ENCODE measurements around the gene SLC6A6. TPM values are rescaled to one million over a fixed set of nuclear protein-coding genes. Genes with fewer than 3 reads are reported as not detected.

Gene SLC6A6
- total RNA-seq, 2 donors from 2014 or later, result 81.5 to 85.9 TPM

GRCh38 chr3:14396031-14396692 is 6.2 kb upstream of the SLC6A6 start:
- DNase-seq (ENCODE audit: low spot score), result no peak
- no peak for TF ChIP-seq CTCF (IDR thresholded peaks at IDR 0.05)
- no peaks in the 10 kb centered on the region for H3K36me3 ChIP-seq
- no peaks in the 10 kb centered on the region for H3K9me3 ChIP-seq
- H3K4me3 ChIP-seq, result no peak overlapping the region
- no peak overlapping the region for H3K27ac ChIP-seq
- H3K4me1 ChIP-seq, result peaks cover 0 to 6% of the 10 kb centered on the region in 2 donors
- no peaks in the 10 kb centered on the region for H3K27me3 ChIP-seq

GRCh38 chr3:14397046-14397445 is 5.4 kb upstream of the SLC6A6 start:
- Histone ChIP-seq H3K27me3 (no peaks in the 10 kb centered on the region), H3K4me1 (peaks cover 0 to 7% of the 10 kb centered on the region in 2 donors), H3K4me3 (no peak overlapping the region), H3K27ac (no peak overlapping the region), H3K9me3 (no peaks in the 10 kb centered on the region), H3K36me3 (no peaks in the 10 kb centered on the region)
- no peak for TF ChIP-seq CTCF (IDR thresholded peaks at IDR 0.05)
- DNase-seq (ENCODE audit: low spot score), result no peak

- no peak overlapping the region for H3K4me3 ChIP-seq
- no peak for TF ChIP-seq CTCF (IDR thresholded peaks at IDR 0.05)
- H3K36me3 ChIP-seq, result no peaks in the 10 kb centered on the region
- no peaks in the 10 kb centered on the region for H3K9me3 ChIP-seq
- no peaks in the 10 kb centered on the region for H3K27me3 ChIP-seq
- DNase-seq (ENCODE audit: low spot score), result no peak
- H3K27ac ChIP-seq, result no peak overlapping the region
- peaks cover 0 to 8% of the 10 kb centered on the region in 2 donors for H3K4me1 ChIP-seq
Observed at GRCh38 chr3:14397531-14397930, 4.9 kb upstream of the SLC6A6 start.

- Histone ChIP-seq H3K4me1 (peaks cover 0 to 8% of the 10 kb centered on the region in 2 donors), H3K9me3 (no peaks in the 10 kb centered on the region), H3K4me3 (no peak overlapping the region), H3K27me3 (no peaks in the 10 kb centered on the region), H3K36me3 (no peaks in the 10 kb centered on the region), H3K27ac (no peak overlapping the region)
- no peak for TF ChIP-seq CTCF (IDR thresholded peaks at IDR 0.05)
- DNase-seq (ENCODE audit: low spot score), result no peak
Observed at GRCh38 chr3:14397940-14398796, 4.2 kb upstream of the SLC6A6 start.

GRCh38 chr3:14398797-14399106 is 3.7 kb upstream of the SLC6A6 start:
- Histone ChIP-seq H3K36me3 (no peaks in the 10 kb centered on the region), H3K4me3 (no peak overlapping the region), H3K4me1 (peaks cover 0 to 14% of the 10 kb centered on the region in 2 donors), H3K27ac (no peak overlapping the region), H3K27me3 (no peaks in the 10 kb centered on the region), H3K9me3 (no peaks in the 10 kb centered on the region)
- no peak for DNase-seq (ENCODE audit: low spot score)
- TF ChIP-seq CTCF (IDR thresholded peaks at IDR 0.05), result no peak

All from right atrium auricular region (tissue), 2 donors.